ENCODE results near the gene ADGRG2. TPM values are rescaled to one million over a fixed set of nuclear protein-coding genes. Genes with fewer than 3 reads are reported as not detected.

The ADGRG2 gene
- 1 to 10 TPM; 5.9 to 9.4 TPM for total RNA-seq
- polyA plus RNA-seq (2013, experiment 1 of 2) = 4.8 TPM
- polyA plus RNA-seq (2013, experiment 2 of 2) = 4.0 TPM
- long read RNA-seq, experiment 1, partial matches to known transcripts = 0 of 2 reads
- long read RNA-seq, experiment 1, other reads (novel, unspliced or antisense) = 2 of 2 reads
- long read RNA-seq, experiment 2, full-length matches to known transcripts = 2 of 10 reads
- long read RNA-seq, experiment 2, partial matches to known transcripts = 3 of 10 reads
- long read RNA-seq, experiment 2, other reads (novel, unspliced or antisense) = 5 of 10 reads
- long read RNA-seq, experiment 3, partial matches to known transcripts = 3 of 4 reads
- long read RNA-seq, experiment 3, other reads (novel, unspliced or antisense) = 1 of 4 reads
- long read RNA-seq, experiment 4 = 0 reads

- peak within 1 kb of the TSS; percentile 75 for H3K4me3 ChIP-seq (ENCODE audit: low read length)
- WGBS, 2 experiments (ENCODE audit: insufficient coverage in 1 of 2, insufficient read length in 1 of 2) = 0% methylated on average over 2 to 90 of the region's 107 CpGs
- H3K36me3 Mint-ChIP-seq (ENCODE audit: low read depth) = no peaks in the 10 kb centered on the region
- peaks cover 36% of the 10 kb centered on the region for H3K27me3 Mint-ChIP-seq (ENCODE audit: insufficient read depth)
- no peak for TF ChIP-seq CTCF (conservative IDR thresholded peaks at IDR 0.05)
- no peaks in the 10 kb centered on the region for H3K36me3 ChIP-seq (ENCODE audit: control insufficient read depth, insufficient read depth, low read length)
- no peak within 1 kb of the TSS for H3K27ac Mint-ChIP-seq
- H3K4me3 Mint-ChIP-seq = peak within 1 kb of the TSS; percentile 61
- H3K9me3 ChIP-seq (ENCODE audit: control insufficient read depth, low read length) = no peaks in the 10 kb centered on the region
- peaks cover 3% of the 10 kb centered on the region for H3K4me1 Mint-ChIP-seq
- H3K4me1 ChIP-seq (ENCODE audit: control insufficient read depth, insufficient read depth, low read length) = no peaks in the 10 kb centered on the region
- no peak within 1 kb of the TSS for H3K27ac ChIP-seq (ENCODE audit: low read depth, low read length)
- peak; percentile 77 for DNase-seq
- H3K9me3 Mint-ChIP-seq = peaks cover 49% of the 10 kb centered on the region
- no peak within 1 kb of the TSS for H3K9ac ChIP-seq (ENCODE audit: extremely low read depth, low read length, poor library complexity, severe bottlenecking)
- peaks cover 45% of the 10 kb centered on the region for H3K27me3 ChIP-seq (ENCODE audit: control insufficient read depth, insufficient read depth, low read length, poor library complexity, severe bottlenecking)
Measured at GRCh38 chrX:19121898-19122640, at the start of gene ADGRG2. Gene ADGRG2 (minus strand): TSS chrX:19122468. CDS start chrX:19068834, 53,634 bp downstream.

- Mint-ChIP-seq H3K4me1 (no peaks in the 10 kb centered on the region), H3K27ac (no peak overlapping the region)
- WGBS, 2 experiments (ENCODE audit: insufficient coverage in 1 of 2, insufficient read length in 1 of 2) = 89 to 92% methylated on average over 3 to 5 of the region's 5 CpGs
Measured at GRCh38 chrX:19168609-19169008, 46.3 kb upstream of the ADGRG2 start.

GRCh38 chrX:19162851-19163250, 40.6 kb upstream of the ADGRG2 start:
- no peaks in the 10 kb centered on the region for H3K4me1 Mint-ChIP-seq
- no peaks in the 10 kb centered on the region for H3K36me3 ChIP-seq (ENCODE audit: control insufficient read depth, insufficient read depth, low read length)
- 97% methylated on average over 8 of the region's 8 CpGs; no CpG with 5 or more reads in 1 of the 2 experiments for WGBS, 2 experiments (ENCODE audit: insufficient coverage in 1 of 2, insufficient read length in 1 of 2)
- H3K4me3 ChIP-seq (ENCODE audit: low read length) = no peak overlapping the region
- no peaks in the 10 kb centered on the region for H3K27me3 ChIP-seq (ENCODE audit: control insufficient read depth, insufficient read depth, low read length, poor library complexity, severe bottlenecking)
- H3K9me3 Mint-ChIP-seq = peaks cover 73% of the 10 kb centered on the region
- H3K4me3 Mint-ChIP-seq = no peak overlapping the region
- no peak for DNase-seq
- H3K27me3 Mint-ChIP-seq (ENCODE audit: insufficient read depth) = peaks cover 3% of the 10 kb centered on the region
- TF ChIP-seq CTCF (conservative IDR thresholded peaks at IDR 0.05) = no peak
- H3K9ac ChIP-seq (ENCODE audit: extremely low read depth, low read length, poor library complexity, severe bottlenecking) = no peak overlapping the region
- H3K27ac Mint-ChIP-seq = no peak overlapping the region
- no peaks in the 10 kb centered on the region for H3K36me3 Mint-ChIP-seq (ENCODE audit: low read depth)
- H3K9me3 ChIP-seq (ENCODE audit: control insufficient read depth, low read length) = no peaks in the 10 kb centered on the region
- no peaks in the 10 kb centered on the region for H3K4me1 ChIP-seq (ENCODE audit: control insufficient read depth, insufficient read depth, low read length)
- H3K27ac ChIP-seq (ENCODE audit: low read depth, low read length) = no peak overlapping the region

More at GRCh38 chrX:19168609-19169008, 46.3 kb upstream of the ADGRG2 start:
- Mint-ChIP-seq H3K27me3 (ENCODE audit: insufficient read depth) (no peaks in the 10 kb centered on the region), H3K4me3 (no peak overlapping the region), H3K9me3 (peaks cover 53% of the 10 kb centered on the region), H3K36me3 (ENCODE audit: low read depth) (no peaks in the 10 kb centered on the region)
- no peaks in the 10 kb centered on the region for H3K36me3 ChIP-seq (ENCODE audit: control insufficient read depth, insufficient read depth, low read length)
- no peak overlapping the region for H3K27ac ChIP-seq (ENCODE audit: low read depth, low read length)
- no peak overlapping the region for H3K9ac ChIP-seq (ENCODE audit: extremely low read depth, low read length, poor library complexity, severe bottlenecking)
- no peak for DNase-seq
- no peaks in the 10 kb centered on the region for H3K4me1 ChIP-seq (ENCODE audit: control insufficient read depth, insufficient read depth, low read length)
- no peaks in the 10 kb centered on the region for H3K27me3 ChIP-seq (ENCODE audit: control insufficient read depth, insufficient read depth, low read length, poor library complexity, severe bottlenecking)
- no peak overlapping the region for H3K4me3 ChIP-seq (ENCODE audit: low read length)
- no peak for TF ChIP-seq CTCF (conservative IDR thresholded peaks at IDR 0.05)
- no peaks in the 10 kb centered on the region for H3K9me3 ChIP-seq (ENCODE audit: control insufficient read depth, low read length)

Measured in endodermal cell (in vitro differentiated cells).